Dedifferentiated amniotic fluid mesenchymal stem cell (primary cell): ENCODE data around the gene NRG2.

Experiments
- DNase-seq: peaks from one replicate; pipeline ENCODE4 v3.0.0-alpha.2; 2016; ENCODE audit errors: extremely low spot score

The NRG2 gene

GRCh38 chr5:139946440-139946839, 96.7 kb downstream of the NRG2 start:
- no peak for DNase-seq

- DNase-seq, result no peak
Measured at GRCh38 chr5:139946006-139946405, 97.1 kb downstream of the NRG2 start.

GRCh38 chr5:139942243-139942642, 100.9 kb downstream of the NRG2 start:
- DNase-seq, result no peak

- no peak for DNase-seq
Measured at GRCh38 chr5:139930406-139930805, 112.7 kb downstream of the NRG2 start.

GRCh38 chr5:139926797-139927503, 116.1 kb downstream of the NRG2 start:
- no peak for DNase-seq

- DNase-seq, result no peak
Measured at GRCh38 chr5:139925650-139926640, 117.2 kb downstream of the NRG2 start.

- DNase-seq, result no peak
Measured at GRCh38 chr5:139925216-139925562, 117.9 kb downstream of the NRG2 start.

- DNase-seq, result no peak
Measured at GRCh38 chr5:139924294-139925215, 118.5 kb downstream of the NRG2 start.

GRCh38 chr5:139919308-139919707, 123.8 kb downstream of the NRG2 start:
- DNase-seq, result no peak

GRCh38 chr5:139915834-139916233, 127.3 kb downstream of the NRG2 start:
- no peak for DNase-seq

- no peak for DNase-seq
Measured at GRCh38 chr5:139915266-139915665, 127.8 kb downstream of the NRG2 start.

- no peak for DNase-seq
Measured at GRCh38 chr5:139914218-139914807, 128.8 kb downstream of the NRG2 start.

GRCh38 chr5:139912804-139913203, 130.3 kb downstream of the NRG2 start:
- DNase-seq, result no peak

- no peak for DNase-seq
Measured at GRCh38 chr5:139912158-139912557, 130.9 kb downstream of the NRG2 start.

GRCh38 chr5:139911425-139912120, 131.5 kb downstream of the NRG2 start:
- DNase-seq, result no peak

- no peak for DNase-seq
Measured at GRCh38 chr5:139910901-139911300, 132.2 kb downstream of the NRG2 start.

GRCh38 chr5:139910036-139910435, 133.1 kb downstream of the NRG2 start:
- DNase-seq, result no peak

- no peak for DNase-seq
Measured at GRCh38 chr5:139908749-139909148, 134.3 kb downstream of the NRG2 start.

GRCh38 chr5:139906661-139907060, 136.4 kb downstream of the NRG2 start:
- no peak for DNase-seq

GRCh38 chr5:139904816-139905661, 138.1 kb downstream of the NRG2 start:
- DNase-seq, result no peak
